HG03432 (cell line): Measurements from ENCODE around the gene DYSF.

ENCODE experiments used
- ATAC-seq: cut with Tn5 transposase; IDR thresholded peaks from one replicate; pipeline ENCODE4 v1.9.1; 2021; ENCODE audit warnings: mild to moderate bottlenecking, moderate library complexity; ENCODE audit not compliant: unreplicated experiment

Gene DYSF

GRCh38 chr2:71597756-71598155 lies 144.4 kb downstream of the DYSF start:
- ATAC-seq, result no peak

- ATAC-seq, result no peak
Observed at GRCh38 chr2:71598526-71598925, 145.2 kb downstream of the DYSF start.

GRCh38 chr2:71599038-71599437 lies 145.7 kb downstream of the DYSF start:
- ATAC-seq, result no peak

GRCh38 chr2:71599646-71600236 lies 146.4 kb downstream of the DYSF start:
- ATAC-seq, result no peak

- ATAC-seq, result no peak
Observed at GRCh38 chr2:71600555-71600954, 147.2 kb downstream of the DYSF start.

GRCh38 chr2:71601136-71602114 lies 148.1 kb downstream of the DYSF start:
- no peak for ATAC-seq

GRCh38 chr2:71602115-71602495 lies 148.7 kb downstream of the DYSF start:
- ATAC-seq, result no peak

- no peak for ATAC-seq
Observed at GRCh38 chr2:71602581-71602980, 149.2 kb downstream of the DYSF start.

GRCh38 chr2:71603311-71603811 lies 150.0 kb downstream of the DYSF start:
- no peak for ATAC-seq

GRCh38 chr2:71603851-71604725 lies 150.7 kb downstream of the DYSF start:
- no peak for ATAC-seq

- no peak for ATAC-seq
Observed at GRCh38 chr2:71604726-71605120, 151.4 kb downstream of the DYSF start.

GRCh38 chr2:71605173-71605641 lies 151.8 kb downstream of the DYSF start:
- no peak for ATAC-seq

GRCh38 chr2:71605781-71606241 lies 152.4 kb downstream of the DYSF start:
- ATAC-seq, result no peak

- no peak for ATAC-seq
Observed at GRCh38 chr2:71606244-71606643, 152.9 kb downstream of the DYSF start.

- no peak for ATAC-seq
Observed at GRCh38 chr2:71607151-71607889, 154.0 kb downstream of the DYSF start.

- no peak for ATAC-seq
Observed at GRCh38 chr2:71608034-71608433, 154.7 kb downstream of the DYSF start.

GRCh38 chr2:71608441-71608840 lies 155.1 kb downstream of the DYSF start:
- no peak for ATAC-seq

- ATAC-seq, result no peak
Observed at GRCh38 chr2:71609029-71609428, 155.7 kb downstream of the DYSF start.

- ATAC-seq, result no peak
Observed at GRCh38 chr2:71609441-71609840, 156.1 kb downstream of the DYSF start.

- no peak for ATAC-seq
Observed at GRCh38 chr2:71609958-71610357, 156.6 kb downstream of the DYSF start.
